AG09309 (cell line): ENCODE results near the gene MLLT10.

ENCODE experiments used
- DNase-seq: peaks from one replicate; pipeline ENCODE4 v3.0.0-alpha.2; 2010; ENCODE audit warnings: low read depth
- H3K4me3 ChIP-seq: 2 replicates; pipeline ENCODE4 v1.5.1; 2011; ENCODE audit warnings: mild to moderate bottlenecking, low read depth, low read length, moderate library complexity; ENCODE audit not compliant: control insufficient read depth
- CTCF ChIP-seq: IDR thresholded peaks from 2 replicates; pipeline ENCODE4 v1.5.1; 2011; ENCODE audit warnings: mild to moderate bottlenecking, low read depth, low read length, inconsistent platforms; ENCODE audit not compliant: insufficient read depth, control insufficient read depth; ENCODE audit errors: missing control alignments

Gene MLLT10

GRCh38 chr10:21742740-21743412 lies 208.8 kb downstream of the MLLT10 start:
- no peak for DNase-seq
- no peak overlapping the region for H3K4me3 ChIP-seq
- no peak for TF ChIP-seq CTCF

GRCh38 chr10:21744223-21744622 lies 210.2 kb downstream of the MLLT10 start:
- H3K4me3 ChIP-seq, result no peak overlapping the region
- DNase-seq, result no peak
- no peak for TF ChIP-seq CTCF

GRCh38 chr10:21746118-21746517 lies 212.1 kb downstream of the MLLT10 start:
- H3K4me3 ChIP-seq, result no peak overlapping the region
- DNase-seq, result no peak
- TF ChIP-seq CTCF, result no peak

- no peak for DNase-seq
- TF ChIP-seq CTCF, result no peak
- no peak overlapping the region for H3K4me3 ChIP-seq
Observed at GRCh38 chr10:21747809-21748208, 213.8 kb downstream of the MLLT10 start.

- no peak overlapping the region for H3K4me3 ChIP-seq
- no peak for DNase-seq
- TF ChIP-seq CTCF, result no peak
Observed at GRCh38 chr10:21749788-21750187, 215.8 kb downstream of the MLLT10 start.

- DNase-seq, result no peak
- no peak for TF ChIP-seq CTCF
- H3K4me3 ChIP-seq, result no peak overlapping the region
Observed at GRCh38 chr10:21750424-21750823, 216.4 kb downstream of the MLLT10 start.
